EH (cell line): ENCODE results near the gene URI1.

Experiments used
- DNase-seq: peaks from one replicate; pipeline ENCODE4 v3.0.0-alpha.2; 2015; ENCODE audit warnings: low read depth

The URI1 gene

DNA sequence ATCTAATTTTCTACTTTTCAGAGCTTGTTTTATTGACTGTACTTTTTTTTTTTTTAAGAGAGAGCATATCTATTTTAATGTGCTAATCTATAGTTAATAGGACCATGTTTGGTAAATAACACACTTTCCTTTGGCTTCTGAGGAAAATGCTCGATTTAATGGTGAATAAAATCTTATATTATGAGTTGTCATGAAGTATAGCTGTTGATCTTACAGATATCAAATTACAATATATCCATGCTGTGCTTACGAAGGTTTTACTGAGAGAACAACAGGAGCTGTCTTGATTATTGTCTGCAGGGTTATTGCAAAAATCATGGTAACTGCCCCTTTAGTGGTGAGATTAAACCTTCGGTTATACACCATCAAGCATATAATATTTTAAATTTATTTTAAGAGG is 29.6 kb downstream of the URI1 start:
- DNase-seq: no peak

- DNase-seq: no peak
These were observed 32.7 kb downstream of the URI1 start for GRCh38 chr19:29974701-29975100.

GRCh38 chr19:29976151-29976943 is 34.3 kb downstream of the URI1 start:
- no peak for DNase-seq

GRCh38 chr19:29978080-29978479 is 36.0 kb downstream of the URI1 start:
- no peak for DNase-seq

- no peak for DNase-seq
These were observed 41.5 kb downstream of the URI1 start for GRCh38 chr19:29983568-29983967.

- no peak for DNase-seq
These were observed 43.2 kb downstream of the URI1 start for GRCh38 chr19:29985196-29985595.

DNA sequence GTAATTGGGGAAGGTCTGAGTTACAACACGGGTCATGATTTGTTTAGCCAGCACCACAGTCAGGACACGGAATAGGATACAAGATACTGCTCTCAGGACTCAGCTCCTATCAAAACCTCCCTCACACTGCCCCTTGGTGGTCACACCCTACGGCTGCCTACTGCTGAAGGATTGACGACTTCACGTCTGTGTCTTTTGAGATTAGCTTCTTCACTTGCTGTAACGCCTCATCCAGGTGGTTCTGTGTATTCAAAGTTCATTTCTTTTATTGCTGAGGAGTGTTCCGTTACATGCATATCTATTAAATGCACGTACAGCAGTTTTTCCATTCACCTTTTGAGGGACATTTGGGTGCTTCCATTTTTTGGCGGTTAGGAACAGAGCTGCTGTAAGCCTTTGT is 46.3 kb downstream of the URI1 start:
- no peak for DNase-seq

DNA sequence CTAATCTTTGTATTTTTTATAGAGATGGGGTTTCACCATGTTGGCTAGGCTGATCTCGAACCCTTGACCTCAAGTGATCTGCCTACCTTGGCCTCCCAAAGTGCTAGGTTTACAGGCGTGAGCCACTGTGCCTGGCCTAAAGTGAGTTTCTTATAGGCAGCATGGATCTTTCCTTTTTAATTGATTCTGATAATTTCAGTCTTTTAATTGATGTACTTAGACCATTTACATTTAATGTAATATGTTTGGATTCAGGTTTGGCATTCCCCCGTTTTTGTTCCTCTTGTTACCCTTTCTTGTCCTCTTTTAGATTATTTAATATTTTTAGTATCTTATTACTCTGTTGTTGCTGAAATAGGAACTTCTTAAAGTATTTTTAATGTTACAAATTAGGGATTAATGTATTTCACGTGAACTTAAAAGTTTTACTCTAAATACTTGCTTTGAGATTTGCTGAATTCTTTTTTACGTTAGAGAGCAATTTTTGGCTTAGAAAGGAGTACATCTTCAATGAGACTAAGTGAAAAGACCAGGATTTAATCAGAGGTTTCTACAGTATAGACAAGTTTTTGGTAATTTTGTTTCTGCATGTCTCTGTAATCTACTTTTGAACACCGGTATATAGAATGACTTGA is 50.3 kb downstream of the URI1 start:
- DNase-seq: no peak

GRCh38 chr19:29999490-29999889 is 57.5 kb downstream of the URI1 start:
- no peak for DNase-seq

- no peak for DNase-seq
These were observed 58.8 kb downstream of the URI1 start for GRCh38 chr19:30000862-30001261.

GRCh38 chr19:30001301-30001700 is 59.3 kb downstream of the URI1 start:
- DNase-seq: no peak

- DNase-seq: peak; percentile 4
These were observed 59.8 kb downstream of the URI1 start for GRCh38 chr19:30001791-30002190.

DNA sequence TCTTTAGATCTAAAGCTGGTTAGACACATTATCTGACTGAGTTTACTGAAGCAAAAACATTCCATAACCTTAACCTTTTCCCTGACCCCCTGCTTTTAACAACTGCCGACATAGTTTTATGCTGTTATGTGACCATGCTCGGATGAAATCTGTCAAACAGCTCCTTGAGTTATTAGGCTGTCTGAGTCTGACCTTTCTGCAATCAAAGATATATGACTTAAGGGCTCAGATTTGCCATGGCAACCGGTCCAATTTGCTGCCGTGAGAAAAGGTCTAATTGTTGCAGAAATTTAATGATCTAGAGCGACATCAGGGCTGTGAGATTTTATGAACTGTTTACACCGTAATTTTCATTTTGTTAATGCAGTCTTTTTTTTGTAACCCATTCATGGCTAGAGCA is 61.8 kb downstream of the URI1 start:
- DNase-seq: no peak

GRCh38 chr19:30004403-30004802 is 62.4 kb downstream of the URI1 start:
- DNase-seq: no peak

GRCh38 chr19:30006207-30006606 is 64.2 kb downstream of the URI1 start:
- DNase-seq: no peak

DNA sequence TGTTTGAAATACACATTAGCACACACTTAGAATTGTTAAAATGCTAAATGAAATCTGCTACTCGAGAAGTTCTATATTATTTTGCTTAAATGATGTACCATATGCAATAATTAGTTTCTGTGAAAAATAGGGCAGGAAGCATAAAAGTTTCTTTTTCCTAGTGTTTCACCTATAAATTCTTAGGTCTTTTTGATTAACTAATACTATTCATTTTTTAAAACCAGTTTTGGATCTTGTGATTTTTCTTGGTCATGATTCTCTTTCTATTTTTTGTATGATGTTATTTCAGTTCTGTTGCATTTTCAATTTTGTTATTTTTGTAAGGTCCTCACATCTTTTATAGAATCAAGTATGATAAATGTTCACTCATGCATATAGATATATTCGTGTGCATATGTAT is 66.1 kb downstream of the URI1 start:
- DNase-seq: no peak

GRCh38 chr19:30009013-30009412 is 67.0 kb downstream of the URI1 start:
- no peak for DNase-seq

DNA sequence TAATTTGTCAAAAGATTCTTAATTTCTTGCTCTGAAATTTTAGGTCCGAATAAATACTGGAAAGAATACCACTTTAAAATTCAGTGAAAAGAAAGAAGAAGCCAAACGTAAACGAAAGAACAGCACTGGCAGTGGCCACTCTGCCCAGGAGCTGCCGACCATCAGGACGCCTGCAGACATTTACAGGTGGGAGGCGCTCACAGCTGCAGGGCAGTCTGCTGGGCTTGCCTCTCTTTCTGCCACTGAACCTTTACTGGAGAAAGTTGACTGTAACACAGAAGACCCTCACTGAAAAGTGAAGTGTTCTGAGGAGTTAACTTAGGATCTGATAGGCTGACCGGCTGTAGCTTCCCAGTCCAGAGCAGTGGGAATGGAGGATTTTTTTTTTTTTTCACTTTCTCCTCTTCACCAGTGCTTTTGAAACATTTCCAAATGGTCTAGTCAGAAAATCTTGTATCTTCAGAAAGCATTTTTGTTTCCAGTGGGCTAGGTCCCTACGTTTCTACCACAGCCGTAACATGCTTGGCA is 69.1 kb downstream of the URI1 start:
- DNase-seq: no peak

- DNase-seq: no peak
These were observed 72.7 kb downstream of the URI1 start for GRCh38 chr19:30014770-30015169.

DNA sequence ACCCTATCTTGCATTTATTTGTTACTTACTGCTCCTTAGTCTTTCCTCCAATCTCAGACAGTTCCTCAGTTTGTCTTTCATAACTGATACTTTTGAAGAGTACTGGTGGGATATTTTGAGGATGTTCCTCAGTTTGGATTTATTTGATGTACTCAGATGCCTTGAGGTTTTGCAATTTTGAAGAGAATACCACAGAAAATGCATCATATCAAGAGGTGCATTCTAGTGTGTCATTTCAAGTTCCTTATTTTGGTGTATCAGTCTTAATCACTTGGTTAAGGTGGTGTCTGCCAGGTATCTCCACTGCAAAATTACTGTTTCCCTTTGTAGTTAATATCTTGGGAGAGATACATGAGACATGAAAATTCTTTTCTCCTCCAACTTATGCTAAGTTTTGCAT is 75.1 kb downstream of the URI1 start:
- no peak for DNase-seq

DNA sequence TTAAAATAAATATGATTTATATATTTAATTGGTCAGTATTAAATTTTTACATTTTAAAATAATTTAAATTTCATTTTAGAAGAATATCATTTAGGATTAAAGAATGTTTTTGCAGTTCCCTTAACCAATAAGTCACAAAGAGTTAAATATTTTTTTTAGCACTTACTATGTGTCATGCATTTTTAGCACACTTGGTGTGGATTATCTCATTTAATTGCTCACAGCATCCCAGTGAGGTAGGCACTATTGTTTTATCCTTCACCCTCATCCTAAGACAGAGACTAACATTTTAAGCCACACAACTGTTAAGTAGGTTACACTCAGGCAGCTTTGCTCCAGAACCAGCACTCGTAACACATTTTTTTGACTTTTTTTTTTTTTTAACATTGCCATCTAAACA is 78.2 kb downstream of the URI1 start:
- DNase-seq: no peak

GRCh38 chr19:30022659-30023058 is 80.6 kb downstream of the URI1 start:
- DNase-seq: no peak

DNA sequence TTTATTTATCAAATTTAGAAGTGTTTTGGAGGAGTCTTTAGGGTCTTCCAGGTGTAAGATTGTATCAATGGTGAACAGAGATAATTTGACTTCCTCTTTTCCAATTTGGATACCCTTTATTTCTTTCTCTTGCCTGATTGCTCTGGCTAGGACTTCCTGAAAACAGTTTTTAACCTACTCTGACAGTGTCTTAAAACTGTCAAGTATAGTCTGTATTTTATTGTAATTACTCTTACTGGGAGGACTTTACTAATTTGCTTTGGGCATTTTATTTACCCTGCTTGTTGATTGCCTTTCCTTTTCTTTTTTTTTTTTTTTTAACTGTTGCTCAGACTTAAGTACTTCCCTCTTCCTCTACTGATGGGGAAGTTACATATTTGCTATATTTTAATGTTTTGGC is 81.3 kb downstream of the URI1 start:
- DNase-seq: no peak

- no peak for DNase-seq
These were observed 82.1 kb downstream of the URI1 start for GRCh38 chr19:30024091-30024490.
